ENCODE data around the gene VRK1.

GRCh38 chr14:96897184-96897583 lies 100.0 kb downstream of the VRK1 start:
- TF ChIP-seq EZH2 (IDR thresholded peaks at IDR 0.05) (no peak), POLR2AphosphoS5 (IDR thresholded peaks at IDR 0.05; ENCODE audit: borderline replicate concordance, low read depth, low read length) (no peak), FOXP2 (optimal IDR thresholded peaks at IDR 0.05; ENCODE audit: control extremely low read depth, extremely low read length, insufficient read depth) (no peak)

Data from SK-N-MC (cell line).